ENCODE data around the gene RTKN. TPM values are rescaled to one million over a fixed set of nuclear protein-coding genes. Genes with fewer than 3 reads are reported as not detected.
"Not testable (repeated sequence)": the region's sequence is repeated elsewhere in the genome, so short reads cannot be mapped to it uniquely, and the experiment has no call there.

The RTKN gene
- total RNA-seq, 2 donors from 2014 or later: 14.1 to 18.7 TPM

DNA sequence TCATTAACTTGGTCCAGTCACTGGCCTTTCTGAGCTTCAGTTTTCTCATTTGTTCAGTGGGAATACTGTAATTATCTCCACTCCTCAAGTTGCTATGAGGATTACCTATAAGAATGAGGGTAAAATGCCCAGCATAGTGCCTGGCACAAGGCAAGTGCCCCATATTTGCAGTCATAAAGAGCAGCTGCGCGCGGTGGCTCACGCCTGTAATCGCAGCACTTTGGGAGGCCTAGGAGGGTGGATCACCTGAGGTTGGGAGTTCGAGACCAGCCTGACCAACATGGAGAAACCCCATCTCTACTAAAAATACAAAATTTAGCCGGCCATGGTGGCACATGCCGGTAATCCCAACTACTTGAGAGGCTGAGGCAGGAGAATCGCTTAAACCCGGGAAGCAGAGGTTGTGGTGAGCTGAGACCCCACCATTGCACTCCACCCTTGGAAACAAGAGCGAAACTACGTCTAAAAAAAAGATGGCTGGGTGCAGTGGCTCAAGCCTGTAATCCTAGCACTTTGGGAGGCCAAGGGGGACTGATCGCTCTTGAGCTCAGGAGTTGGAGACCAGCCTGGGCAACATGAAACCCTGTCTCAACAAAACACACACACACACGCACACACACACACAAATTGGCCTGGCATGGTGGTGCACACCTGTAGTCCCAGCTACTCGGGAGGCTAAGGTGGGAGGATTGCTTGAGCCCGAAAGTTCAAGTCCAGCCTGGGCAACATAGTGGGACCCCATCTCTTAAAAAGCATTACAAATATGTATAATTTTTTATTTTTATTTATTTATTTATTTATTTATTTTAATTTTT, 953 bp upstream of the RTKN start:
- DNase-seq, ATAC-seq: not testable (repeated sequence)

DNA sequence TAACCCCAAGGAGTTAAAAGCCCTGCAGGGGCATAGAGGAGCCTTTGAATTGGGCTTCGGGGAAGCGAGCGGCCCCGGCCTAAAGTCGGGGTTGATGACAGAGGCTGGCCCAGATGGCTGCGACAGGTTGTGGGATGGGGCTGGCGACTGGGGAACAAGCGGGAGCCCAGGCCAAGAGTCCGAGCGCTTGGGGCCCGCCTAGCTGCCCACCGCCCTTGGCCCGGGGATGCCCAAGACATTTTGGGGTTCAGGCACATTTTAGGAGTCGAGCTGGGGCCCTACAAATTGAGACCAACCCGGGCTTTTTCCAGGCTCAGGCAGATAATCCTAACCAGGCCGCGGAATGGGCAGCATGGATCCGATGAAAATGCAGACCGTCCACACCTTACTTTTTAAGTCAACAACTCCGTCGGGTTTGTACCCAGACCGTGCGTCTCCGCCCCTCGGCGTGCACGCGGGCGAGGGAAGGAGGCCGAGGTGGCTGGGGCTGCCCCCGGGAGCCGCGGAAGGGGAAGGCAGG, 507 bp downstream of the RTKN start:
- DNase-seq (no peak), ATAC-seq (peak; percentile 4 to 6)
- intact Hi-C loops (cut with DNase I): no loop called here

More for the DNA sequence above, 953 bp upstream of the RTKN start:
- intact Hi-C loops (cut with DNase I): not testable (repeated sequence)

- DNase-seq: peak; percentile 93
- intact Hi-C loops (cut with DNase I): no loop called here
- ATAC-seq: peak; percentile 94 to 95
Measured at GRCh38 chr2:74440378-74441169, 1.2 kb downstream of the RTKN start.

GRCh38 chr2:74439803-74440377, 1.8 kb downstream of the RTKN start:
- peak; percentile 48 to 56 for ATAC-seq
- intact Hi-C loops (cut with DNase I): no loop called here

GRCh38 chr2:74439373-74439772, 2.4 kb downstream of the RTKN start:
- intact Hi-C loops (cut with DNase I): no loop called here
- ATAC-seq (no peak), DNase-seq (no peak)

More at GRCh38 chr2:74439803-74440377, 1.8 kb downstream of the RTKN start:
- DNase-seq: peak; percentile 86

GRCh38 chr2:74438248-74438647, 3.5 kb downstream of the RTKN start:
- ATAC-seq: no peak
- DNase-seq: no peak
- intact Hi-C loops (cut with DNase I): no loop called here

- DNase-seq: no peak
- ATAC-seq: no peak
- intact Hi-C loops (cut with DNase I): no loop called here
Measured at GRCh38 chr2:74436848-74437695, 4.7 kb downstream of the RTKN start.

DNA sequence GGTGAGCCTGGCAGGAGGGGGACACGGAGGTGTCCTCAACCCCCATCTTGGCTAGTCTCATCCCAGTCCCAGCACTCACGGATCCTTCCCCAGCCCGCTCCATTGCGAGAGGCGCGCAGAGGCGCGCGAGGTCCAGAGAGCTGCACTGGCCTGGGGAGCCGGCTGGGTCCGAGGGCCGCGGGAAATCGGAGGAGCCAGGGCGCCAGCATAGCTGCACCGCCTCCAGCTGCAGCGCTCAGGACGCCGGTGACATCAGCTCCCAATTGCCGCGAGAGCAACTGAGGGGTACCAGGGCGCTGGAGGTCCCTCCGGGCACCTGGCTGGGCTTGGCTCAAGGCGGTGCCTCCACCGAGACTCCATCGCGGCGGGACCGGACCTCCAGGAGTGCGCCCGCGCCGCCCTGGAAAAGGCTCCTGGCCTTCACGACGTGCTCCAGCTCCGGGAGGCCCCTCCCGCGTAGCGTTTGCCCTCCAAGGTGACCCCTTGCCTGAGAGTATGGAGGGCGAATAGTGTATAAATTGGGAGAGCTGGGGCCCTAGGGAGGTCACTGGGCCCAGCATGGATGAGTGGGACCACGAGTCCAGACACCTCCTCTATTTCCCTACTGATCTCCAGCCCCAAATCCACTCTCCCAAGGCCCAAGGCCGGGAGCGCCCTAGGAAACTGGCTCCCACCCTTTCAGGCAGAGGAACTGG, 5.5 kb downstream of the RTKN start:
- ATAC-seq (no peak), DNase-seq (no peak)
- intact Hi-C loops (cut with DNase I): no loop called here

DNA sequence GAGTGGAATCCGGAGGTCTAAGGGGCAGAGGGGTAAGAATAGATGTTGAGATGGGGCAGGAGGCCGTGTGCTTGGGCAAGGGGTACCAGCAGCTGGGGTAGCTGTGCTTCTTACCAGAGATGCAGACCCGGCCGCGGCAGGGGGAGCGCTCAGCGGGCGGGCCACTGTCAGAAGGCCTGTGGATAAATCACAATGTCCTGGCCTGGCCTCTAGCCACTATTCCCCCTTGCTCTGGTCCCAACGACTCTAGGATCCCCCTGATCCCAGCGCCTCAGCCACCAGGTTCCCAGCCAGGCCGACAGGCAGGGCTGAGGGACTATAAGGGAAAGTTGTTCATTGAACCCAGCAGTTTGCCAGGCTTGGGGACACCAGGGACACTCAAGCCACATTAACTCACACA, 11.2 kb downstream of the RTKN start:
- DNase-seq: no peak
- ATAC-seq: no peak
- intact Hi-C loops (cut with DNase I): no loop called here

DNA sequence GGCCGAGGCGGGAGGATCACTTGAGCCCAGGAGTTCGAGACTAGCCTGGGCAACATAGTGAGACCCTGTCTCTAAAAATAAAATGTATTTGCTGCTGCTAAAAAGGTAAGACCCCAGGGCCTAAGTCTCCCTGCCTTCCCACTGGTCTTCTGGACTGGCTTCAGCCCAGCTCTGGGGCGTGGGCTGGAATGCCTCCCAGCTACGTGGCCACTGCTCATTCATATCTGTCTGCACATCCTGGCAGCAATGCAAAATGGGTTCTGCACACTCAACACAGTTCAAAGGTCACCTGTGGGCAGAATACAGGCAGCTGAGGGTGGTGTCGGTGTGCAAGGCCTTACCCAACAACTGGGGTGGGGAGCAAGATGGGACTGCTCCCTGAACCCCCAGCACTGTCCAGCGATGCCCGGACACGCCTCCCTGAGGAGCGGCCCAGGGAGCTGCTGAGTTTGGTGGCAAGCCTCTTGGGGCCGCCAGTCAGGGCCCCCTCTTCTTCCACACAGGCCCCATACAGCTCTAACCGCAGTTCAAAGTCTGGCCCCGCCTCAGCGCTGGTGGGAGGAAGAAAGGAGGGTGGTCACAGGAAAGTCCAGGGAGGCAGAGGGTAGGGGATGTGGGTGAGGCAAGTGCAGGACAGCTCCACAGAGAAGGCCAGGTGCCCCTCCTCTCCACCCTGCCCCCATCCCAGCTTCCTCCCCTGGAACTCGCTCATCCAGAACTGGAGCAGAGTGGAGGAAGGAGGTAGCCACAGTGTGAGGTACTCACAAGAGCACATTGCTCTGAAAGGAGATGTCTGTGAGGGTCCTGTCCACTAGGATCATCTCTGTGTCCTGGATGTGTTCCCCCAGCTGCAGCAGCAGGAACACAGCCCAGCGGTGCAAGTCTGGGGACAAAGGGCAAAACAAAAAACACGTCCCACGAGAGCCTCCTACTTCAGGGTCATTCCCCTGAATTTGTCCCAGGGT, 12.0 kb downstream of the RTKN start:
- intact Hi-C loops (cut with DNase I): no loop called here
- ATAC-seq (no peak), DNase-seq (no peak)

DNA sequence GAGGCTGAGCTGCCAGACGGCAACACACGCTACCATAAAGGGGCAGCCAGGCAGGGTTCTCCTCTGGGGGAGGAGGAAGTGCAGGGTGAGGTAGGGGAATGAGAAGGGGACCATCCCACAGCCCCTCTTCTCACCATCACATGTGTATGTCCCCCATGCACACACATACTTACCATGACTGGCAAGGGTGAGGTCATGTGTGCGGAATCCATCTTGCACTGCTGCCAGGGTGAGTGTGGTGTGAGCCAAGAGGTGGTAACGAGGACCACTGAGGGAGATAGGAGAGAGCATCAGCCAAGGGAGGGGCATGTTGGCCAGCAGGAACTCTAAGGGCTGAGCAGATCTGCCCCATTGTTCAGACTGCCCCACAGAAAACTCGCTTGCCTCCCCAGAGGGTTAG, 13.1 kb downstream of the RTKN start:
- ATAC-seq: no peak
- intact Hi-C loops (cut with DNase I): no loop called here
- DNase-seq: no peak

DNA sequence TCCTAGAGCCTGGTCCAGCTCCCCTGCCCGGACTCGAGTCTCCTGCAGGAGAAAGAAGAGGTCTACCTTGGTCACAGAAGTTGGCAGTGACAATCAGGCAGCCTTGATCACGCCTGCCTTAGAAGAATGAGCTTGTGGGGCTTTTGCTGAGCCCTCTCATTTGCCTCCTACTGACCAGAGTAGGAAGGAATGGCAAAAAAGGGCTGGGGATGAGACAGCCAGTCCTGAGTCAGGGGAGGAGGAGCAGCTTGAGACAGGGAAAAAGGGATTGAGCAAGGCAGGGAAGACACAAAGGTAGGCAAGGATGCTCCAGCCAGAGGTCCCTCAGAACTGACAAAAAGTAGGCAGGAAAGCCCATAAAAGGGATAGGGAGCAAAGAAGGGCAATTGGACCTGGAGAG, 14.2 kb downstream of the RTKN start:
- DNase-seq: no peak
- no peak for ATAC-seq
- intact Hi-C loops (cut with DNase I): no loop called here

DNA sequence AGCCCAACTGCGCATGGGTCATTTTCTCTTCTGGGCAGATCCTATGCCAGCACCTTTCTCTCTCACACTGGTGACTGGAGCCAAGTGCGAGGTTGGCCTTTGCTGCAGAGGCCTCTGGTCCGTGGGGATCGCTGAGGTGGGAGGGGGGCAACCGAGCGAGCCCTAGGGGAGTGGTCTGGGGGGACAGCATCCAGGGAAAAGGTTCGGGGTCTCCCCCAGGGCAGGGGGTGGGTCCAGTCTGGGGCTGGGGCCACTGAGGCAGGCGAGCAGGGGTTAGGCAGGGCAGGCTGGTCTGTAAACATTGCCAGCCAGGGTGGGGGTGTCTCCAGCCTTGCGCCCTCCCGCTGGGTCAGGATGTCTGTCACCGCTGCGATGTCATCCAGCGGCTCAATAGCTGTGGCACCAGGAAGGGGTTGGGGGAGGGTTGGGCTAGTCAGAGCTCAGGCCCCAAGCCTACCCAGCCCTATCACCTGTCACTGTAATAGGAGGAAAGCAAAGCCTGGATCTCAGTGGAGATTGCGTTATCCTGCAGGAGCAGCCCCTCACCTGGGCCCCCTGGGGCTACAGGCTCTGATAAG, 15.5 kb downstream of the RTKN start:
- intact Hi-C loops (cut with DNase I): no loop called here
- DNase-seq: no peak
- no peak for ATAC-seq

DNA sequence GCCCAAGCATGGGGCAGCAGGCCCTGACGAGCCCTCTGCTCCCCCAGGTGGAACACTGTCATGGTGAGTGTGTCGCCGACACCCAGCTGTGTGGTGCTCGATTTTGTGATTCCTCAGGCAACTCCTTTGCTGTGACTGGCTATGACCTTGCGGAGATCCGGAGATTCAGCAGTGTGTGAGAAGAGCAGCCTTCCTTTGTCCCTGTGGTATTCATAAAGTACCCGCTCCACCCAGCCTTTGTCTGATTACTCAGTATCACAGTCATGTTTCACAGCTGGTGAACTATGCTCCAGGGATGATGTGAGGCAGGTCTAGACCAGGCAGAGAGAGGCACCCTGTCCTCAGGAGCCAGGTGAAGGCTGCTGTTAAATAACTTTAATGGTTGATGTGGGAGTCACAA, 16.2 kb downstream of the RTKN start:
- no peak for DNase-seq
- ATAC-seq: no peak
- intact Hi-C loops (cut with DNase I): no loop called here

GRCh38 chr2:74424995-74425406, 16.7 kb downstream of the RTKN start:
- no peak for DNase-seq
- intact Hi-C loops (cut with DNase I): no loop called here

GRCh38 chr2:74424139-74424992, 17.4 kb downstream of the RTKN start:
- no peak for DNase-seq
- intact Hi-C loops (cut with DNase I): no loop called here
- ATAC-seq: no peak

More at GRCh38 chr2:74424995-74425406, 16.7 kb downstream of the RTKN start:
- no peak for ATAC-seq

Measured in left cardiac atrium (tissue), 4 donors.